AG04450 (cell line): ENCODE results near the gene NXPH4. TPM values are rescaled to one million over a fixed set of nuclear protein-coding genes. Genes with fewer than 3 reads are reported as not detected.

Experiments used
- CTCF ChIA-PET: fragments of 300-600, 350-600 bp; formaldehyde crosslinking; extraction: SDS; loops from one replicate; lab custom pipeline; 2022; ENCODE audit warnings: antibody characterized with exemption, inconsistent platforms; lab: Charles Lee
- POLR2A ChIA-PET: fragments of 350-600 bp; formaldehyde crosslinking; extraction: SDS; loops from one replicate; lab custom pipeline; 2021; ENCODE audit warnings: antibody characterized with exemption, inconsistent platforms; lab: Yijun Ruan, JAX
- DNase-seq: peaks from one replicate; pipeline ENCODE4 v3.0.0-alpha.2; 2011; ENCODE audit warnings: low read depth, low spot score
- H3K27ac ChIP-seq: one replicate; pipeline ENCODE4 v1.5.1; 2012; ENCODE audit warnings: low read depth, low read length, control low read depth
- H3K27me3 ChIP-seq: one replicate; pipeline ENCODE4 v1.6.0; 2012; ENCODE audit warnings: low read length; ENCODE audit not compliant: control insufficient read depth, insufficient read depth
- H3K4me3 ChIP-seq: 2 replicates; pipeline ENCODE4 v1.5.1; 2011; ENCODE audit warnings: mild to moderate bottlenecking, low read depth, low read length, control low read depth
- H3K9me3 ChIP-seq: 2 replicates; pipeline ENCODE4 v1.5.1; 2012; ENCODE audit warnings: low read length; ENCODE audit not compliant: control insufficient read depth, insufficient read depth
- CTCF ChIP-seq: IDR thresholded peaks from 2 replicates; pipeline ENCODE4 v1.5.1; 2011; ENCODE audit warnings: low read depth, low read length, control low read depth, inconsistent platforms
- polyA plus RNA-seq: library from polyadenylated mRNA; depleted of rRNA; stranded (reverse); fragments of >200 nt; gene quantifications from 2 replicates; pipeline ENCODE4 v1.2.3, GENCODE V29; 2011

NXPH4 gene
- polyA plus RNA-seq, 1 experiment: 0.79 TPM

GRCh38 chr12:57261428-57261865 lies 44.9 kb downstream of the NXPH4 start:
- Histone ChIP-seq H3K9me3 (no peaks in the 10 kb centered on the region), H3K4me3 (no peak overlapping the region), H3K27ac (no peak overlapping the region), H3K27me3 (no peaks in the 10 kb centered on the region)
- CTCF ChIA-PET: interaction anchor here (0.6 to 2.8 kb wide), 10 partner anchors 11 to 571 kb away, joined by 3 to 23 read pairs (median 6); partner anchors contain the start of gene GLI1
- no peak for TF ChIP-seq CTCF
- POLR2A ChIA-PET: interaction anchor here (0.6 kb wide), 1 partner anchor 191 kb away, joined by 3 read pairs; no protein-coding TSS in a partner anchor
- DNase-seq: no peak

GRCh38 chr12:57262126-57262822 lies 45.7 kb downstream of the NXPH4 start:
- no peak for TF ChIP-seq CTCF
- no peak overlapping the region for H3K27ac ChIP-seq
- DNase-seq: no peak
- H3K27me3 ChIP-seq: no peaks in the 10 kb centered on the region
- POLR2A ChIA-PET: interaction anchor here (0.6 kb wide), 1 partner anchor 191 kb away, joined by 3 read pairs; no protein-coding TSS in a partner anchor
- CTCF ChIA-PET: interaction anchor here (0.6 to 3.8 kb wide), 8 partner anchors 12 to 203 kb away, joined by 3 to 85 read pairs (median 6); partner anchors contain the start of genes GLI1 and INHBE
- H3K9me3 ChIP-seq: no peaks in the 10 kb centered on the region
- no peak overlapping the region for H3K4me3 ChIP-seq

GRCh38 chr12:57263096-57263495 lies 46.5 kb downstream of the NXPH4 start:
- DNase-seq: no peak
- H3K27me3 ChIP-seq: no peaks in the 10 kb centered on the region
- ChIA-PET CTCF (interaction anchor here (1.0 to 3.8 kb wide), 9 partner anchors 8 to 202 kb away, joined by 3 to 85 read pairs (median 9); partner anchors contain the start of gene INHBE), POLR2A (no interaction called here)
- no peak for TF ChIP-seq CTCF
- no peak overlapping the region for H3K4me3 ChIP-seq
- no peak overlapping the region for H3K27ac ChIP-seq
- no peaks in the 10 kb centered on the region for H3K9me3 ChIP-seq

GRCh38 chr12:57266681-57267080 lies 50.1 kb downstream of the NXPH4 start:
- POLR2A ChIA-PET: no interaction called here
- Histone ChIP-seq H3K4me3 (no peak overlapping the region), H3K27me3 (no peaks in the 10 kb centered on the region), H3K27ac (no peak overlapping the region), H3K9me3 (no peaks in the 10 kb centered on the region)
- CTCF ChIA-PET: interaction anchor here (0.6 to 2.8 kb wide), 3 partner anchors 11 to 192 kb away, joined by 3 to 17 read pairs (median 3); partner anchors contain the start of gene GLI1
- no peak for TF ChIP-seq CTCF
- DNase-seq: no peak

GRCh38 chr12:57268264-57268663 lies 51.7 kb downstream of the NXPH4 start:
- POLR2A ChIA-PET: no interaction called here

More at GRCh38 chr12:57268264-57268663, 51.7 kb downstream of the NXPH4 start:
- H3K4me3 ChIP-seq: no peak overlapping the region
- CTCF ChIA-PET: no interaction called here
- no peaks in the 10 kb centered on the region for H3K9me3 ChIP-seq
- peak overlapping the region; percentile 3 for H3K27ac ChIP-seq
- no peaks in the 10 kb centered on the region for H3K27me3 ChIP-seq
- no peak for TF ChIP-seq CTCF
- DNase-seq: no peak
